Measurements from ENCODE around the gene LOXL3.

GRCh38 chr2:74533464-74533863 is 20.3 kb downstream of the LOXL3 start:
- TF ChIP-seq GTF2F1 (IDR thresholded peaks at IDR 0.05; ENCODE audit: borderline replicate concordance, low read depth, low read length) = no peak
- no peak for TF ChIP-seq RXRA (IDR thresholded peaks at IDR 0.05; ENCODE audit: insufficient read depth, low read depth, low read length)
- TF ChIP-seq JUND (IDR thresholded peaks at IDR 0.05; ENCODE audit: low read length) = no peak
- TF ChIP-seq JUN (IDR thresholded peaks at IDR 0.05; ENCODE audit: low read depth, low read length) = no peak
